Measurements from ENCODE around the gene MYO5A.

The MYO5A gene

GRCh38 chr15:52506549-52506948, 22.1 kb downstream of the MYO5A start:
- H4K20me1 ChIP-seq (ENCODE audit: low read depth, low read length), result peaks cover 4% of the 10 kb centered on the region; the same call in 1 of the 2 replicates
- H3K4me3 ChIP-seq (ENCODE audit: insufficient read depth, low read length, poor library complexity, severe bottlenecking), result no peak overlapping the region
- no peak overlapping the region for H3K27ac ChIP-seq (ENCODE audit: low read depth, low read length)
- H3K36me3 ChIP-seq (ENCODE audit: low read length), result no peaks in the 10 kb centered on the region
- H3K9ac ChIP-seq (ENCODE audit: low read length), result no peak overlapping the region
- H3K9me2 ChIP-seq (replicated peaks; ENCODE audit: insufficient read depth, low read length), result no peaks in the 10 kb centered on the region
- no peak overlapping the region for H3K4me2 ChIP-seq (ENCODE audit: low read depth, low read length, poor library complexity, severe bottlenecking)
- H3F3A ChIP-seq (ENCODE audit: insufficient read depth), result no peaks in the 10 kb centered on the region
- H3K79me2 ChIP-seq (ENCODE audit: insufficient read depth, low read length), result peaks cover 10% of the 10 kb centered on the region; the same call in 1 of the 2 replicates
- no peak overlapping the region for H2AFZ ChIP-seq (ENCODE audit: low read depth, low read length, severe bottlenecking)
- TF ChIP-seq CTCF (IDR thresholded peaks at IDR 0.05; ENCODE audit: insufficient read depth, low read length, poor library complexity, severe bottlenecking), result no peak
- no peak for TF ChIP-seq EZH2phosphoT487 (conservative IDR thresholded peaks at IDR 0.05; ENCODE audit: low read length)
- no peaks in the 10 kb centered on the region for H3K9me3 ChIP-seq (ENCODE audit: insufficient read depth, low read length)
- H3K27me3 ChIP-seq (ENCODE audit: low read length), result no peaks in the 10 kb centered on the region

- no peaks in the 10 kb centered on the region for H3K9me3 ChIP-seq (ENCODE audit: insufficient read depth, low read length)
- H4K20me1 ChIP-seq (ENCODE audit: low read depth, low read length), result 0 out of 2 replicates have a peak, but pooled peaks cover 4% of the 10 kb centered on the region
- H3F3A ChIP-seq (ENCODE audit: insufficient read depth), result no peaks in the 10 kb centered on the region
- H3K27ac ChIP-seq (ENCODE audit: low read depth, low read length), result no peak overlapping the region
- no peaks in the 10 kb centered on the region for H3K36me3 ChIP-seq (ENCODE audit: low read length)
- H3K9ac ChIP-seq (ENCODE audit: low read length), result no peak overlapping the region
- no peak overlapping the region for H3K4me3 ChIP-seq (ENCODE audit: insufficient read depth, low read length, poor library complexity, severe bottlenecking)
- H2AFZ ChIP-seq (ENCODE audit: low read depth, low read length, severe bottlenecking), result no peak overlapping the region
- TF ChIP-seq EZH2phosphoT487 (conservative IDR thresholded peaks at IDR 0.05; ENCODE audit: low read length), result no peak
- no peak for TF ChIP-seq CTCF (IDR thresholded peaks at IDR 0.05; ENCODE audit: insufficient read depth, low read length, poor library complexity, severe bottlenecking)
- H3K4me2 ChIP-seq (ENCODE audit: low read depth, low read length, poor library complexity, severe bottlenecking), result no peak overlapping the region
- no peaks in the 10 kb centered on the region for H3K9me2 ChIP-seq (replicated peaks; ENCODE audit: insufficient read depth, low read length)
- no peaks in the 10 kb centered on the region for H3K27me3 ChIP-seq (ENCODE audit: low read length)
- peaks cover 10% of the 10 kb centered on the region; the same call in 1 of the 2 replicates for H3K79me2 ChIP-seq (ENCODE audit: insufficient read depth, low read length)
These were observed 23.5 kb downstream of the MYO5A start for GRCh38 chr15:52505151-52505550.

GRCh38 chr15:52503788-52504496, 24.7 kb downstream of the MYO5A start:
- peak overlapping the region; percentile 74 for H3K4me2 ChIP-seq (ENCODE audit: low read depth, low read length, poor library complexity, severe bottlenecking)
- no peaks in the 10 kb centered on the region for H3K27me3 ChIP-seq (ENCODE audit: low read length)
- H3K27ac ChIP-seq (ENCODE audit: low read depth, low read length), result peak overlapping the region; percentile 32

More at GRCh38 chr15:52503788-52504496, 24.7 kb downstream of the MYO5A start:
- TF ChIP-seq EZH2phosphoT487 (conservative IDR thresholded peaks at IDR 0.05; ENCODE audit: low read length) (no peak), CTCF (IDR thresholded peaks at IDR 0.05; ENCODE audit: insufficient read depth, low read length, poor library complexity, severe bottlenecking) (no peak)
- Histone ChIP-seq H3K9me3 (ENCODE audit: insufficient read depth, low read length) (no peaks in the 10 kb centered on the region), H3F3A (ENCODE audit: insufficient read depth) (no peaks in the 10 kb centered on the region), H3K36me3 (ENCODE audit: low read length) (no peaks in the 10 kb centered on the region), H2AFZ (ENCODE audit: low read depth, low read length, severe bottlenecking) (peak overlapping the region; percentile 79), H3K9me2 (replicated peaks; ENCODE audit: insufficient read depth, low read length) (no peaks in the 10 kb centered on the region), H3K4me3 (ENCODE audit: insufficient read depth, low read length, poor library complexity, severe bottlenecking) (peak overlapping the region; percentile 37), H3K79me2 (ENCODE audit: insufficient read depth, low read length) (peaks cover 10% of the 10 kb centered on the region; the same call in 1 of the 2 replicates), H4K20me1 (ENCODE audit: low read depth, low read length) (0 out of 2 replicates have a peak, but pooled peaks cover 4% of the 10 kb centered on the region), H3K9ac (ENCODE audit: low read length) (no peak overlapping the region)

Data from SU-DHL-6 (cell line).